HepG2 (cell line): Measurements from ENCODE around the gene COPS6. TPM values are rescaled to one million over a fixed set of nuclear protein-coding genes. Genes with fewer than 3 reads are reported as not detected.

Source experiments
- ADNP ChIP-seq: sonication (generic); formaldehyde crosslinking; IDR thresholded peaks from 2 replicates; pipeline ENCODE4 v1.4.0; 2020; ENCODE audit warnings: missing genetic modification reagents
- ATF7 ChIP-seq, 2 experiments: fragments of 450-650 bp in 1 of 2; sonication (generic) in 1 of 2; formaldehyde crosslinking in 1 of 2; IDR thresholded peaks; 2 replicates each; pipeline versions ENCODE4 v1.4.0 to v1.6.1; 2016 to 2020; ENCODE audit warnings: antibody characterized with exemption in 1 of 2, mild to moderate bottlenecking in 1 of 2, missing genetic modification reagents in 1 of 2
- BRD4 ChIP-seq: sonication (generic); formaldehyde crosslinking; IDR thresholded peaks from 2 replicates; pipeline ENCODE4 v1.4.0; 2020; ENCODE audit warnings: missing genetic modification reagents
- JARID2 ChIP-seq: sonication (generic); formaldehyde crosslinking; IDR thresholded peaks from 2 replicates; pipeline ENCODE4 v1.8.1; 2023; ENCODE audit warnings: missing genetic modification reagents, inconsistent platforms; ENCODE audit not compliant: insufficient replicate concordance
- JUN ChIP-seq: sonication (generic); formaldehyde crosslinking; IDR thresholded peaks from 2 replicates; pipeline ENCODE4 v1.4.0; 2020; ENCODE audit warnings: mild to moderate bottlenecking, missing genetic modification reagents
- KMT2B ChIP-seq: IDR thresholded peaks from 2 replicates; pipeline ENCODE4 v1.6.1; 2016; ENCODE audit warnings: missing genetic modification reagents, missing compliant biosample characterization
- NFKB2 ChIP-seq: sonication (generic); formaldehyde crosslinking; IDR thresholded peaks from 2 replicates; pipeline ENCODE4 v1.4.0; 2020; ENCODE audit warnings: missing genetic modification reagents, borderline replicate concordance
- NR2F6 ChIP-seq, 2 experiments: IDR thresholded peaks; 2 replicates each; pipeline ENCODE4 v1.6.1; 2016; ENCODE audit warnings: antibody characterized with exemption in 1 of 2, mild to moderate bottlenecking in 1 of 2
- RBAK ChIP-seq: sonication (generic); formaldehyde crosslinking; IDR thresholded peaks from 2 replicates; pipeline ENCODE4 v1.5.1; 2020; ENCODE audit warnings: mild to moderate bottlenecking, missing genetic modification reagents
- SMARCE1 ChIP-seq: fragments of 450-650 bp; IDR thresholded peaks from 2 replicates; pipeline ENCODE4 v1.6.1; 2017; ENCODE audit warnings: borderline replicate concordance
- SMC3 ChIP-seq: IDR thresholded peaks from 2 replicates; pipeline ENCODE4 v1.6.1; 2011; ENCODE audit warnings: low read length, improper control_type of control experiment
- SOX13 ChIP-seq, 3 experiments: fragments of 450-650 bp in 1 of 3; sonication (generic) in 1 of 3; formaldehyde crosslinking in 1 of 3; IDR thresholded peaks in 2 of 3; conservative IDR thresholded peaks in 1 of 3; 2 replicates each; pipeline versions ENCODE4 v1.5.0 to v1.6.1; 2016 to 2020; ENCODE audit warnings: antibody characterized with exemption in 1 of 3, mild to moderate bottlenecking in 1 of 3, missing compliant biosample characterization in 1 of 3, missing genetic modification reagents in 1 of 3, moderate library complexity in 1 of 3
- SP1 ChIP-seq, 2 experiments: fragments of 450-650 bp in 1 of 2; sonication (generic) in 1 of 2; formaldehyde crosslinking in 1 of 2; IDR thresholded peaks; 2 replicates each; pipeline versions ENCODE4 v1.4.0 to v1.6.1; 2016 to 2020; ENCODE audit warnings: missing genetic modification reagents in 1 of 2
- SSRP1 ChIP-seq: IDR thresholded peaks from 2 replicates; pipeline ENCODE4 v1.6.1; 2016; ENCODE audit warnings: control low read depth
- ZBTB40 ChIP-seq, 2 experiments: fragments of 450-650 bp in 1 of 2; sonication (generic) in 1 of 2; formaldehyde crosslinking in 1 of 2; IDR thresholded peaks; 2 replicates each; pipeline versions ENCODE4 v1.6.1 to v1.8.0; 2016 to 2022; ENCODE audit warnings: antibody characterized with exemption in 1 of 2, mild to moderate bottlenecking in 1 of 2, missing genetic modification reagents in 1 of 2
- ZFYVE20 ChIP-seq: sonication (generic); formaldehyde crosslinking; IDR thresholded peaks from 2 replicates; pipeline ENCODE4 v1.8.0; 2023; ENCODE audit warnings: low read depth, mild to moderate bottlenecking, moderate library complexity, missing genetic modification reagents, borderline replicate concordance
- ZNF230 ChIP-seq: sonication (generic); formaldehyde crosslinking; IDR thresholded peaks from 2 replicates; pipeline ENCODE4 v1.4.0; 2020; ENCODE audit warnings: mild to moderate bottlenecking, missing genetic modification reagents
- ZNF33A ChIP-seq: sonication (generic); formaldehyde crosslinking; IDR thresholded peaks from 2 replicates; pipeline ENCODE4 v1.5.1; 2020; ENCODE audit warnings: missing genetic modification reagents, mild to moderate bottlenecking, moderate library complexity, borderline replicate concordance
- ZNF670 ChIP-seq: sonication (generic); formaldehyde crosslinking; IDR thresholded peaks from 2 replicates; pipeline ENCODE4 v1.8.0; 2022; ENCODE audit warnings: mild to moderate bottlenecking, missing genetic modification reagents, borderline replicate concordance
- polyA plus RNA-seq, 8 experiments: library from polyadenylated mRNA; depleted of rRNA in 3 of 8; stranded (reverse) in 7 of 8; unstranded in 1 of 8; fragments of >200 nt; fragmentation: Illumina TruSeq in 4 of 8; extraction: Trizol in 4 of 8; gene quantifications; 2 replicates each; pipeline versions ENCODE4 v1.2.1 to v1.2.3, GENCODE V29; 2011 to 2016; ENCODE audit warnings: low read depth in 4 of 8, missing spikeins in 1 of 8, mixed read lengths in 1 of 8; ENCODE audit not compliant: insufficient read depth in 1 of 8
- total RNA-seq, 5 experiments: library from RNA; depleted of rRNA; stranded (reverse); fragments of >200 nt; fragmentation: Illumina TruSeq; extraction: Trizol; gene quantifications; 2 replicates each; pipeline ENCODE4 v1.2.3, GENCODE V29; 2016; ENCODE audit warnings: low read depth in 1 of 5
- TF ChIP-seq, protein P1 (sequence below): sonication (generic); formaldehyde crosslinking; IDR thresholded peaks from 2 replicates; pipeline ENCODE4 v1.4.0; 2020; ENCODE audit warnings: missing genetic modification reagents

COPS6 gene
- total and polyA plus RNA-seq, 2 of the 13 experiments (the other 11 are each of a cell fraction or from before 2014, with no cell fraction given), result 33.4 to 117 TPM

DNA sequence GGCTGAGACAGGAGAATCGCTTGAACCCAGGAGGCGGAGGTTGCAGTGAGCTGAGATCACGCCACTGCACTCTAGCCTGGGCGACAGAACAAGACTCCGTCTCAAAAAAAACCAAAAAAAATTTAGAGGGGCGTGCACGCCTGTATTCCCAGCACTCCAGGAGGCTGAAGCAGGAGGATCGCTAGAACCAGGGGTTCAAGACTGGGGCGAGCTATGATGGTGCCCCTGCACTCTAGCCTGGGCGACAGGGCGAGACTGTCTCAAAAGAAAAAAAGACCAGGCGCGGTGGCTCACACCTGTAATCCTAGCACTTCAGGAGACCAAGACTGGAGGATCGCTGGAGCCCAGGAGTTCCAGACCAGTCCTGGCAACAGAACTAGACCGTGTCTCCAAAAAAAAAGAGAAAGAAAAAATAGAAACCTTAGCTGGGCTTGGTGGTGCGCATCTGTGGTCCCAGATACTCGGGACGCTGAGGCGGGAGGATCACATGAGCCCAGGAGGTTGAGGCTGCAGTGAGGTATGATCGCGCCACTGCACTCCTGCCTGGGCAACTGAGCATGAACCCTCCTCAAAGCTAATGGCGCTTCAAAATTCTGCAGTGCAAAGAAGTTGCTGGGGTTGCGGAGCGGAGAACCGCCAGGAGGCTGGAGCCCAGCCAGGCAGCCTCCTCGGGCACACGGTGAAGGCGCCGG lies 37.6 kb downstream of the COPS6 start (continued):
- TF ChIP-seq ZNF33A (CRISPR knock-in tag) (no peak), SOX13 (IDR thresholded peaks at IDR 0.05) (no peak), SOX13 (CRISPR knock-in tag; conservative IDR thresholded peaks at IDR 0.05 in 1 of 2, IDR thresholded peaks at IDR 0.05 in 1 of 2) (0 out of 4 replicates have a peak, but pooled peaks of 1 of the 2 experiments have one; percentile 3), ZNF670 (no peak), SSRP1 (no peak), ZBTB40 (IDR thresholded peaks at IDR 0.05) (no peak), ZBTB40 (CRISPR knock-in tag; IDR thresholded peaks at IDR 0.05) (peak; percentile 31), SP1 (IDR thresholded peaks at IDR 0.05) (no peak), SP1 (CRISPR knock-in tag; IDR thresholded peaks at IDR 0.05) (0 out of 2 replicates have a peak, but pooled peaks have one; percentile 8), SMC3 (no peak), RBAK (CRISPR knock-in tag) (peak; percentile 18; the same call in 1 of the 2 replicates), BRD4 (CRISPR knock-in tag) (no peak), ATF7 (IDR thresholded peaks at IDR 0.05) (no peak), ATF7 (CRISPR knock-in tag; IDR thresholded peaks at IDR 0.05) (no peak; the same call in 1 of the 2 replicates), ADNP (CRISPR knock-in tag) (no peak), ZNF230 (CRISPR knock-in tag) (no peak), SMARCE1 (no peak), NFKB2 (CRISPR knock-in tag) (no peak), ZFYVE20 (no peak), JARID2 (CRISPR knock-in tag) (no peak), NR2F6 (IDR thresholded peaks at IDR 0.05) (no peak), NR2F6 (CRISPR knock-in tag; IDR thresholded peaks at IDR 0.05) (peak; percentile 3; the same call in 1 of the 2 replicates), KMT2B (no peak), JUN (CRISPR knock-in tag) (0 out of 2 replicates have a peak, but pooled peaks have one; percentile 25)
- TF ChIP-seq, protein P1, sequence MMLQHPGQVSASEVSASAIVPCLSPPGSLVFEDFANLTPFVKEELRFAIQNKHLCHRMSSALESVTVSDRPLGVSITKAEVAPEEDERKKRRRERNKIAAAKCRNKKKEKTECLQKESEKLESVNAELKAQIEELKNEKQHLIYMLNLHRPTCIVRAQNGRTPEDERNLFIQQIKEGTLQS (CRISPR knock-in tag), result no peak
